DMS114 treated with DMSO at 0.1 percent for 48 hours (cell line): ENCODE results near the gene KRT37.
"Not testable (repeated sequence)": the region's sequence is repeated elsewhere in the genome, so short reads cannot be mapped to it uniquely, and the experiment has no call there.

Experiments
- DNase-seq: peaks from one replicate; lab custom pipeline; 2025; ENCODE audit not compliant: unreplicated experiment; lab: John Stamatoyannopoulos, UW

Gene KRT37

GRCh38 chr17:41437254-41437653 lies 12.9 kb upstream of the KRT37 start:
- DNase-seq = no peak

GRCh38 chr17:41434415-41434814 lies 10.0 kb upstream of the KRT37 start:
- no peak for DNase-seq

- DNase-seq = no peak
These were observed 9.6 kb upstream of the KRT37 start for GRCh38 chr17:41434005-41434404.

GRCh38 chr17:41433586-41433985 lies 9.2 kb upstream of the KRT37 start:
- DNase-seq = no peak

- not testable (repeated sequence) for DNase-seq
These were observed 6.0 kb upstream of the KRT37 start for GRCh38 chr17:41430376-41430775.

- DNase-seq = no peak
These were observed 5.3 kb upstream of the KRT37 start for GRCh38 chr17:41429667-41430066.

GRCh38 chr17:41428591-41429291 lies 4.4 kb upstream of the KRT37 start:
- no peak for DNase-seq

GRCh38 chr17:41422586-41422985 lies 1.8 kb downstream of the KRT37 start:
- not testable (repeated sequence) for DNase-seq

GRCh38 chr17:41421617-41422016 lies 2.8 kb downstream of the KRT37 start:
- DNase-seq = no peak

- no peak for DNase-seq
These were observed 3.3 kb downstream of the KRT37 start for GRCh38 chr17:41421116-41421515.

- no peak for DNase-seq
These were observed 4.3 kb downstream of the KRT37 start for GRCh38 chr17:41420134-41420533.

- no peak for DNase-seq
These were observed 4.7 kb downstream of the KRT37 start for GRCh38 chr17:41419716-41420115.

- DNase-seq = no peak
These were observed 6.1 kb downstream of the KRT37 start for GRCh38 chr17:41418116-41418860.

GRCh38 chr17:41417576-41418015 lies 6.8 kb downstream of the KRT37 start:
- no peak for DNase-seq

GRCh38 chr17:41417127-41417526 lies 7.3 kb downstream of the KRT37 start:
- no peak for DNase-seq

- DNase-seq = no peak
These were observed 7.9 kb downstream of the KRT37 start for GRCh38 chr17:41416479-41416878.

- DNase-seq = no peak
These were observed 8.5 kb downstream of the KRT37 start for GRCh38 chr17:41415833-41416335.

- no peak for DNase-seq
These were observed 9.0 kb downstream of the KRT37 start for GRCh38 chr17:41415411-41415810.

- no peak for DNase-seq
These were observed 10.4 kb downstream of the KRT37 start for GRCh38 chr17:41413982-41414381.

GRCh38 chr17:41413353-41413957 lies 10.9 kb downstream of the KRT37 start:
- no peak for DNase-seq

- no peak for DNase-seq
These were observed 13.1 kb downstream of the KRT37 start for GRCh38 chr17:41411072-41411840.
